OCI-LY1 (cell line): ENCODE measurements around the gene TBCE.

Source experiments
- H2AFZ ChIP-seq: fragments of 200-600 bp; sonication (generic), shearing (Covaris generic); 2 replicates; pipeline ENCODE4 v1.6.0; 2014; ENCODE audit warnings: antibody characterized with exemption, mild to moderate bottlenecking, low read length
- H3F3A ChIP-seq: fragments of 200-600 bp; sonication (generic), shearing (Covaris generic); 2 replicates; pipeline ENCODE4 v1.6.0; 2014; ENCODE audit warnings: mild to moderate bottlenecking, antibody characterized with exemption, low read length, moderate library complexity; ENCODE audit not compliant: insufficient read depth
- H3K27ac ChIP-seq: fragments of 200-600 bp; sonication (generic); 2 replicates; pipeline ENCODE4 v1.5.1; 2014; ENCODE audit warnings: low read length, mixed run types, mild to moderate bottlenecking, low read depth; ENCODE audit not compliant: poor library complexity, severe bottlenecking
- H3K27me3 ChIP-seq: fragments of 200-600 bp; sonication (generic); 2 replicates; pipeline ENCODE4 v1.6.0; 2014; ENCODE audit warnings: antibody characterized with exemption, mild to moderate bottlenecking, low read length, moderate library complexity; ENCODE audit not compliant: insufficient read depth
- H3K36me3 ChIP-seq: fragments of 200-600 bp; sonication (generic); 2 replicates; pipeline ENCODE4 v1.6.1; 2014; ENCODE audit warnings: mild to moderate bottlenecking, antibody characterized with exemption, low read length, moderate library complexity, mixed read lengths; ENCODE audit not compliant: insufficient read depth
- H3K4me1 ChIP-seq: fragments of 200-600 bp; sonication (generic); 2 replicates; pipeline ENCODE4 v1.5.1; 2014; ENCODE audit warnings: mild to moderate bottlenecking, low read length, moderate library complexity; ENCODE audit not compliant: insufficient read depth, severe bottlenecking
- H3K4me2 ChIP-seq: fragments of 200-600 bp; sonication (generic), shearing (Covaris generic); 2 replicates; pipeline ENCODE4 v1.6.1; 2014; ENCODE audit warnings: low read length
- H3K4me3 ChIP-seq: fragments of 200-600 bp; sonication (generic); 2 replicates; pipeline ENCODE4 v1.5.1; 2014; ENCODE audit warnings: low read length, low read depth, mild to moderate bottlenecking, mixed read lengths; ENCODE audit not compliant: poor library complexity, severe bottlenecking
- H3K79me2 ChIP-seq: fragments of 200-600 bp; shearing (Covaris generic); 2 replicates; pipeline ENCODE4 v1.6.1; 2016; ENCODE audit warnings: mixed run types, low read length, mixed read lengths; ENCODE audit not compliant: insufficient read depth
- H3K9ac ChIP-seq: fragments of 200-600 bp; sonication (generic), shearing (Covaris generic); 2 replicates; pipeline ENCODE4 v1.6.1; 2014; ENCODE audit warnings: mild to moderate bottlenecking, low read length, mixed read lengths
- H3K9me2 ChIP-seq: fragments of 200-600 bp; sonication (generic), shearing (Covaris generic); 2 replicates; pipeline ENCODE4 v1.6.1; 2014; ENCODE audit warnings: low read depth, mild to moderate bottlenecking, low read length, mixed read lengths
- H3K9me3 ChIP-seq: fragments of 200-600 bp; shearing (Covaris generic); 2 replicates; pipeline ENCODE4 v1.6.1; 2014; ENCODE audit warnings: low read length, mixed read lengths
- H4K20me1 ChIP-seq: fragments of 200-600 bp; sonication (generic), shearing (Covaris generic); 2 replicates; pipeline ENCODE4 v1.6.0; 2016; ENCODE audit warnings: mild to moderate bottlenecking, low read length; ENCODE audit not compliant: insufficient read depth
- EZH2 ChIP-seq: fragments of 200-600 bp; sonication (generic), shearing (Covaris generic); IDR thresholded peaks from 2 replicates; pipeline ENCODE4 v1.8.0; 2017; ENCODE audit warnings: borderline replicate concordance, mixed run types, mild to moderate bottlenecking, antibody characterized with exemption, low read length, moderate library complexity, mixed read lengths
- TF ChIP-seq, protein P1 (sequence below): fragments of 200-600 bp; sonication (generic), shearing (Covaris generic); IDR thresholded peaks from 2 replicates; pipeline ENCODE4 v1.5.1; 2017; ENCODE audit warnings: mild to moderate bottlenecking, antibody characterized with exemption, low read length, moderate library complexity, mixed read lengths

TBCE gene

DNA sequence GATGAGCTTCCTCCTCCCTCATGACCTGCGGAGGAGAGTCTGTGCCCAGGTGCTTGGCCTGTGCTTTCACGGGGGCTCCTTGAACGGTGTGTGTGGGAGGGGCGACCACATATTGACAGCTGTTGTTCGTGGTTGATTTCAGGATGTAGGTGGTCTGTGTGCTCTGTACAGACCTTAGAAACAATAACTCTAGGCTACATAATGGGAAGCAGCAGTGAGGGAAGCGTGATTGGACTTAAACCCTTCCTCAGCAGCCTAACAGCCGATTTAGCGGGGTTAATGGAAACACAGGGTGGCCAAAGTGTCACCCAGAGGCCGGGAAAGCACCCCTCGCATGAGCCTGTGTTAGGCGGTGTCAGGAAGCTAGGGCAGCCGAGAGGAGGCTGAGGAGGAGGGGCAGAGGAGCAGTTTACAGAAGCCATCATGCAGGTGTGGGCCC, 56.0 kb downstream of the TBCE start:
- Histone ChIP-seq H3K9me3 (no peaks in the 10 kb centered on the region), H3K79me2 (no peaks in the 10 kb centered on the region), H3F3A (no peaks in the 10 kb centered on the region), H3K4me2 (peak overlapping the region; percentile 91), H3K9ac (peak overlapping the region; percentile 79), H3K36me3 (peaks cover 15% of the 10 kb centered on the region; the same call in 1 of the 2 replicates), H3K4me1 (peaks cover 58% of the 10 kb centered on the region), H3K27ac (peak overlapping the region; percentile 89), H2AFZ (no peak overlapping the region), H3K9me2 (no peaks in the 10 kb centered on the region), H4K20me1 (no peaks in the 10 kb centered on the region), H3K4me3 (peak overlapping the region; percentile 75), H3K27me3 (no peaks in the 10 kb centered on the region)
- TF ChIP-seq EZH2 = no peak
- TF ChIP-seq, protein P1, sequence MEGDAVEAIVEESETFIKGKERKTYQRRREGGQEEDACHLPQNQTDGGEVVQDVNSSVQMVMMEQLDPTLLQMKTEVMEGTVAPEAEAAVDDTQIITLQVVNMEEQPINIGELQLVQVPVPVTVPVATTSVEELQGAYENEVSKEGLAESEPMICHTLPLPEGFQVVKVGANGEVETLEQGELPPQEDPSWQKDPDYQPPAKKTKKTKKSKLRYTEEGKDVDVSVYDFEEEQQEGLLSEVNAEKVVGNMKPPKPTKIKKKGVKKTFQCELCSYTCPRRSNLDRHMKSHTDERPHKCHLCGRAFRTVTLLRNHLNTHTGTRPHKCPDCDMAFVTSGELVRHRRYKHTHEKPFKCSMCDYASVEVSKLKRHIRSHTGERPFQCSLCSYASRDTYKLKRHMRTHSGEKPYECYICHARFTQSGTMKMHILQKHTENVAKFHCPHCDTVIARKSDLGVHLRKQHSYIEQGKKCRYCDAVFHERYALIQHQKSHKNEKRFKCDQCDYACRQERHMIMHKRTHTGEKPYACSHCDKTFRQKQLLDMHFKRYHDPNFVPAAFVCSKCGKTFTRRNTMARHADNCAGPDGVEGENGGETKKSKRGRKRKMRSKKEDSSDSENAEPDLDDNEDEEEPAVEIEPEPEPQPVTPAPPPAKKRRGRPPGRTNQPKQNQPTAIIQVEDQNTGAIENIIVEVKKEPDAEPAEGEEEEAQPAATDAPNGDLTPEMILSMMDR = no peak

DNA sequence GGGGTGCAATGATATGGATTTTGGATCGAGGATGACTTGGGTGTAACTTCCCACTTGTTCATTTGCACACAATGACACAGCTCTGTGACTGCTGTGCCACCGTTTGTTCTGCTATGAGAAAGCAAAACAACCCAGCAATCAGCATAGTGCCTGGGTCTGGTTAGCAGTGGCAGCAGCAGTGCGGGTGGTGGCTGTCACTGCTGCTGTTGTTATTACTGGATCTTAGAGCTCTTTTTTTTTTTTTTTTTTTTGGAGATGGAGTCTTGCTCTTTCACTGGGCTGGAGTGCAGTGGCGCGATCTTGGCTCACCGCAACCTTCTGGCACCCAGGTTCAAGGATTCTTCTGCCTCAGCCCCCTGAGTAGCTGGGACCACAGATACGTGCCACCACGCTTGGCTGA, 56.9 kb downstream of the TBCE start:
- H3K9ac ChIP-seq = peak overlapping the region; percentile 79
- peak overlapping the region; percentile 75 for H3K4me3 ChIP-seq
- peaks cover 12% of the 10 kb centered on the region; the same call in 1 of the 2 replicates for H3K36me3 ChIP-seq
- no peaks in the 10 kb centered on the region for H3K9me2 ChIP-seq
- no peaks in the 10 kb centered on the region for H4K20me1 ChIP-seq
- H2AFZ ChIP-seq = no peak overlapping the region
- H3K4me1 ChIP-seq = peaks cover 58% of the 10 kb centered on the region
- H3K9me3 ChIP-seq = no peaks in the 10 kb centered on the region
- H3K4me2 ChIP-seq = peak overlapping the region; percentile 91
- H3K79me2 ChIP-seq = no peaks in the 10 kb centered on the region
- H3K27me3 ChIP-seq = no peaks in the 10 kb centered on the region
- H3F3A ChIP-seq = no peaks in the 10 kb centered on the region
- H3K27ac ChIP-seq = peak overlapping the region; percentile 89
- TF ChIP-seq, protein P1 = no peak

DNA sequence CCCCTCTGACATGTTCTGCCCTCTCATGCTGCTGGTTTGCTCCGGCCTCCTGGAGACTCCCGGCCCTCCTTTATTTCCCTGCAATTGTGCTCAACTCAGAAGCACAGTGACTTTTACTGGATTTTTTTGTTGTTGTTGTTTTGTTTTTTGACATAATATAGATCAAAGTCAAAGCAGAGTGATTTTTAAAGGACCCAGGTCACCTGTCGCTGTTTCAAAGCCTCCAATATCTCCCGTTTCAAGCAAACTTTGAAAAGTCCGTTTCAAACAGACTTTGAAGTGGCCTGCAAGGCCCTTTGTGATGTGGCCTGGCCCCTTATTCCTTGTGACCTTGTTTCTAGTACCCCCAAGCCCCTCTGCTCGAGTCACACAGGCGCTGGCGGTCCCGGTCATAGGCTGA, 58.1 kb downstream of the TBCE start:
- Histone ChIP-seq H3K4me3 (peak overlapping the region; percentile 75), H3K36me3 (peaks cover 20% of the 10 kb centered on the region; the same call in 1 of the 2 replicates), H3K79me2 (no peaks in the 10 kb centered on the region), H3K9me3 (no peaks in the 10 kb centered on the region), H3K4me2 (peak overlapping the region; percentile 91), H3K9me2 (no peaks in the 10 kb centered on the region), H3K9ac (peak overlapping the region; percentile 35; the same call in 1 of the 2 replicates), H3K27me3 (no peaks in the 10 kb centered on the region), H4K20me1 (no peaks in the 10 kb centered on the region), H3K4me1 (peaks cover 58% of the 10 kb centered on the region), H3F3A (no peaks in the 10 kb centered on the region), H2AFZ (no peak overlapping the region), H3K27ac (peak overlapping the region; percentile 89)
- TF ChIP-seq EZH2 = no peak
- TF ChIP-seq, protein P1 = no peak
